ENCODE measurements around the gene DBN1.

Gene DBN1

DNA sequence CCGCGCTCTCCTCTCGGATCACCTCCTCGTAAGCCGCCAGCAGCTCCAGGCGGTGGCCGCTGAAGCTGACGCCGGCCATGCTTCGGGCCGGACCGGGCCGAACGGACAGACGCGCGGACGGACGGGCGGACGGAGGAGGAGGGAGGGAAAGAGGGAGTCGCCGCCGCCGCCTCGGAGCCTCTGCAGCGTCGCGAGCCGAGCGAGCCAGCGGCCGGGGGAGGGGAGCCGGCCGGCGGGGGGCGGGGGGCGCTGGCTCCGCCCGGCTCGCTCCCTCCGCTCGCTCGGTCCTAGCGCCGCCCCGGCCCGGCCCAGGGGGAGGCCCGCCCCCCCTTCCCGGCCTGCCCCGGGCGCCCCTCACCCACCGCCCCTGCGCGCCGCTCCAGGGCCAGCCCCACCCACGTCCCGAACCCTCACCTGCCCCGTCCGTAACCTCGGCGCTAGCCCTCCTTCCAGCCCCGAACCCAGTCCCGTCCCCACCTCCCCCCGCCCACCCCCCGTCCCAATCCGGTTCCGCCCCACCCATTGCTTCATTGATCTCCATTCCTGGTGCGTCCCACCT, at the start of gene DBN1:
TSS of gene DBN1 (minus strand) at position 192 of the 559 bp plus-strand sequence. CDS start at position 79, 113 bp downstream.
- no peak for DNase-seq (ENCODE audit: low read depth in 3 of 3)

- no peak for DNase-seq (ENCODE audit: low read depth in 3 of 3)
These were observed 47.6 kb upstream of the DBN1 start for GRCh38 chr5:177520916-177521513.

DNA sequence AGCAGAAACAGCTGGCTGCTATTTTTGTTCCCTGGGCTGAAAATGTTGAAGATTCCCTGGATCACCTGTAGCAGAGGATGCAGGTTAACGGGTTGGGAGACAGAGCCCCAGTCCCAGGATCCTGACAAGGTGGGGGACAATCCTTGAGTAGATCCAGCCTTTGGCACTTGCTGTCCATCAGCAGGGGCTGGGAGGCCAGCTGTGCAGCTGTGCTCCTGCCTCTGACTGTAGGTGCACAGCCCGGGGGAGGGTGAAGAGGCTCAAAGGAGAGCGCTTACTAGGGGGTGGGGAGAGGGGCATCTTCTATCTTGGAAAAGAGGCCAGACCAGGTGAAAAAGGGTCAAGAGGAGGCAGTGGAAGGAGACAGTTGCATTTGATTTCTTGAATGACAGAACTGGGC, 46.8 kb upstream of the DBN1 start:
- DNase-seq (ENCODE audit: low read depth in 3 of 3): no peak

- DNase-seq (ENCODE audit: low read depth in 3 of 3): no peak
These were observed 46.2 kb upstream of the DBN1 start for GRCh38 chr5:177519463-177520235.

GRCh38 chr5:177516601-177517568, 43.5 kb upstream of the DBN1 start, which contains the start of gene DDX41:
TSS of gene DDX41 (minus strand) at chr5:177516961. CDS start at chr5:177516945, 16 bp downstream.
- DNase-seq (ENCODE audit: low read depth in 3 of 3): peak; percentile 93 to 96 (median 95)

DNA sequence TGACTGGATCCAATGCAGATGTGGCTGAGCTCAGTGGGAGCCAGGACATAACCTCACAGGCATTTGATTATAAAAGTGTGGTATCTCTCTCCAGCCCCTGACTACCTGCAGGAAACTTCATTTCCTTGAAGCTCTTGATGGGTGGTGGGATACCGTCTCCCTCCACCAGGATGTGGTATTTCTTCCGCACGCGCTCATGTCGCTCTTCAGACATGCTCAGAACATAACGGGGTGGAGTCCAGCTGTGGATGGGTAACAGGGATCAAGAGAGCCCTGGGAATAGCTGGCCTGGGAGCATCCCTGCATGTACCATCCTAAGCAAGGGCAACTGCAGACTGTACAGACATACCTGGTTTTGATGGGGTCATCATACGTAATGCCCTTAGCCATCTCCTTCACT, 42.1 kb upstream of the DBN1 start:
- no peak for DNase-seq (ENCODE audit: low read depth in 3 of 3)

- no peak for DNase-seq (ENCODE audit: low read depth in 3 of 3)
These were observed 41.1 kb upstream of the DBN1 start for GRCh38 chr5:177514541-177514940.

- DNase-seq (ENCODE audit: low read depth in 3 of 3): no peak
These were observed 40.1 kb upstream of the DBN1 start for GRCh38 chr5:177513500-177513899.

- no peak for DNase-seq (ENCODE audit: low read depth in 3 of 3)
These were observed 39.4 kb upstream of the DBN1 start for GRCh38 chr5:177512736-177513380.

- no peak for DNase-seq (ENCODE audit: low read depth in 3 of 3)
These were observed 38.6 kb upstream of the DBN1 start for GRCh38 chr5:177511796-177512675.

GRCh38 chr5:177511181-177511580, 37.7 kb upstream of the DBN1 start:
- DNase-seq (ENCODE audit: low read depth in 3 of 3): no peak

DNA sequence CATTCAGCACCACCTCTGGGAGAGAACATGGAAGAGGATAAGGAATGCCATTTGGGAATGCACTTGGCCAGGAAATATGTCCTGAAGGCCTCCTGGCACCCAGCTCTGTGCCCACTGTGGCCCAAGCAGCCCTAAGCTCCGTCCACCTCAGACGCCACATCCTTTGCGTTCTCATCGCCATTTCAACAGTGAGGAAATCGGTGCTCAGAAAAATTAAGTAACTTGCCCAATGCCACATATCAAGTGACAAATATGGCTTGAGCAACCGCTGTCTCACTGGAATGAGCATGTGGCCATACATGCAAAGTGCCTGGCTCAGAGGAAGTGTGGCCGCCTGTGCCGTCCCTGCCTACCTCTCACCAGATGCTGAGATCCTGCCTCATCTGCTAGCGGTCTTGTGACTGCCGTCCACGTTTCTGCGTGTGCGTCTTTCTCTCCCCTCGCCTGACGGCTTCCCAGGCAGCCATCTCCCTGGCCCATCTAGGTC, 37.2 kb upstream of the DBN1 start:
- no peak for DNase-seq (ENCODE audit: low read depth in 3 of 3)

- DNase-seq (ENCODE audit: low read depth in 3 of 3): no peak
These were observed 36.6 kb upstream of the DBN1 start for GRCh38 chr5:177509991-177510566.

- DNase-seq (ENCODE audit: low read depth in 3 of 3): no peak
These were observed 36.0 kb upstream of the DBN1 start, which contains the start of gene DOK3 for GRCh38 chr5:177509381-177509951. TSS of gene DOK3 (minus strand) at chr5:177509826. CDS start at chr5:177509540, 286 bp downstream.

DNA sequence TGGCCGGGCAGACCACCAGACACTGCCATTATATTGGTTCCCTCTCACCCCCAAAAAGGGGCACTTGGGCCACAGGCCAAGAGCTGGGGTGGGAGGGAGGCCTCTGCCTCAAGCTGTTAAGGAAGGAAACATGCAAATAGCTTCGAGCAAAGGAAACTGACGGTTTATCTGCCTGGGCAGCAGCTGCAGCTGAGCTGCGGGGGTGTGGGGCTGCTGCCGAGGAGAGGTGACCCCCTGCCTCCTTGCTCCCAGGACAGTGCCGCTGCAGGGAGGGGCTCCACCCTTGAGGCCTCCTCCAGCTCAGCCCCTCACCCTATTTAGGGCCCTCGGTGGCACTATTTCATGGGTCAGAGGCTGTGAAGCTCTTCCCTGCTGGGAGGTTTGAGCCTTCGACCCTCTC, 35.4 kb upstream of the DBN1 start:
- DNase-seq (ENCODE audit: low read depth in 3 of 3): no peak

DNA sequence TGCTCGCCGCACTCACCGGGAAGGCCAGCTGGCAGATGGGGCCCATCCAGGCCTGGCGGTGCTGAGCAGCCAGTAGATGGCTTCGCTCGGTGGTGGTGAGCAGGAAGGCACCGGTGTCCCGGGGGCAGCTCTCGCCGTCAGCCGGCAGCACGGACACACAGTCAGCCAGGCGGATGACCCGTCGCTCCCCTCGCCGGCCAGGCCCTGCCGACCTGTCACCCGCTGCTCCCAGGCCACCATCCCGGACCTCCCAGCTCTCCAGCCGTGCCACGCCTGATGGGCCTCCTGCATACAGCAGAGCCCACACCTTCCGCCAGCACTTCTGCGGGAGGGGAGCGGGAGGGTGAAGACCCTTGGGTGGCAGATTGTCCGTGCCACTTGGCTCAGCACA, 34.8 kb upstream of the DBN1 start:
- no peak for DNase-seq (ENCODE audit: low read depth in 3 of 3)

- DNase-seq (ENCODE audit: low read depth in 3 of 3): no peak
These were observed 34.3 kb upstream of the DBN1 start for GRCh38 chr5:177507596-177508220.

DNA sequence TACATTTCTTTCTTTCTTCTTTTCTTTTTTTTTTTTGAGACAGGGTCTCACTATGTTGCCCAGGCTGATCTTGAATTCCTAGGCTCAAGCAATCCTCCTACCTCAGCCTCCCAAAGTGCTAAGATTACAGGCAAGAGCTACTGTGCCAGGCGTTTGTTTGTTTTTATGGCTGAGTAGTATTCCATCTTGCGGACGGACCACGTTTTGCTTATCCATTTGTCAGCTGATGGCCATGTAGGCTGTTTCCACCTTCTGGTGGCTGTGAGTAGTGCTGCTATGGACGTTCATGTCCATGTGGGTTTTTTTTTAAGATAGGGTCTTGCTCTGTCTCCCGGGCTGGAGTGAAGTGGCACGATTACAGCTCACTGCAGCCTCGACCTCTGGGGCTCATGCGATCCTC, 33.7 kb upstream of the DBN1 start:
- DNase-seq (ENCODE audit: low read depth in 3 of 3): no peak

DNA sequence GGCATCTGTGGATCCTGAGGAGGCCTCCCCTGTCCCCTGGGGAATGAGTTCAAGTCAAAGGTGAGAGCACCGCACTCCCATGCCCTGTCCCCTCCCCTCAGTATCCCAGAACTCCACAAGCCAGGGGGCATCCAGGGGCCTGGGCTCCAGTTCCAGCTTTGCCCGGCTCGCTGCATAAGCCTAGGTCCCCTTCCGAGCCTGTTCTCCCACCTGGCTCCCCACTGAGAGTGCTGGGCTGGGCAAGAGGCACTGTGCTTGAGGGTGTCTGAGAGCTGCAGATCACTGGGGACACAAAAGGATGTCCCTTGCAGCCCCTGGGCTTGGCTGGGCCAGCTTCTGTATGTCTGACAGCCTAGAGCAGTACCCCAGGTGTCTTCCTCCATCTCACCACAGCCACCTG, 31.6 kb upstream of the DBN1 start:
- no peak for DNase-seq (ENCODE audit: low read depth in 3 of 3)
